ENCODE measurements around the gene SERPINB6.

DNA sequence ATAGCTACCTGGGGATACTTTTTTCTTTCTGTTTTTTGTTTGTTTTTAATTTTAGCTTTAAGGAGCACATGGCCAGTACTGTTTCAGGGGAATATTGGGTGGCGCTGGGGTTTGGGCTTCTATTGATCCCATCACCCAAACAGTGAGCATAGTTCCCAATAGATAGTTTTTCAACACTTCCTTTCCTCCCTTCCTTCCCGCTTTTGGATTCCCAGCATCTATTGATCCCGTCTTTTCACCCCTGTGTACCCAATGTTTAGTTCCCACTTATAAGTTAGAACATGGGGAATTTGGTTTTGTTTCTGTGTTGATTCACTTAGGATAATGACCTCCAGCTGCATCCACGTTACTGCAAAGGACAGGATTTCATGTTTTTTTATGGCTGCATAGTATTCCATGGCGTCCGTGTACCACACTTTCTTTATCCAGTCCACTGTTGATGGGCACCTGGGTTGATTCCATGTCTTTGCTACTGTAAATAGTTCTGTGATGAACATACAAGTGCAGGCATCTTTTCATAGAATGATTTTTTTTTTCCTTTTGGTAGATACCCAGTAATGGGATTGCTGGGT, 48.5 kb upstream of the SERPINB6 start:
- TF ChIP-seq, protein P1, sequence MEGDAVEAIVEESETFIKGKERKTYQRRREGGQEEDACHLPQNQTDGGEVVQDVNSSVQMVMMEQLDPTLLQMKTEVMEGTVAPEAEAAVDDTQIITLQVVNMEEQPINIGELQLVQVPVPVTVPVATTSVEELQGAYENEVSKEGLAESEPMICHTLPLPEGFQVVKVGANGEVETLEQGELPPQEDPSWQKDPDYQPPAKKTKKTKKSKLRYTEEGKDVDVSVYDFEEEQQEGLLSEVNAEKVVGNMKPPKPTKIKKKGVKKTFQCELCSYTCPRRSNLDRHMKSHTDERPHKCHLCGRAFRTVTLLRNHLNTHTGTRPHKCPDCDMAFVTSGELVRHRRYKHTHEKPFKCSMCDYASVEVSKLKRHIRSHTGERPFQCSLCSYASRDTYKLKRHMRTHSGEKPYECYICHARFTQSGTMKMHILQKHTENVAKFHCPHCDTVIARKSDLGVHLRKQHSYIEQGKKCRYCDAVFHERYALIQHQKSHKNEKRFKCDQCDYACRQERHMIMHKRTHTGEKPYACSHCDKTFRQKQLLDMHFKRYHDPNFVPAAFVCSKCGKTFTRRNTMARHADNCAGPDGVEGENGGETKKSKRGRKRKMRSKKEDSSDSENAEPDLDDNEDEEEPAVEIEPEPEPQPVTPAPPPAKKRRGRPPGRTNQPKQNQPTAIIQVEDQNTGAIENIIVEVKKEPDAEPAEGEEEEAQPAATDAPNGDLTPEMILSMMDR (conservative IDR thresholded peaks at IDR 0.05), result no peak
- TF ChIP-seq EZH2 (IDR thresholded peaks at IDR 0.05; ENCODE audit: low read depth), result no peak
